ENCODE measurements around the gene AGAP1.

AGAP1 gene

DNA sequence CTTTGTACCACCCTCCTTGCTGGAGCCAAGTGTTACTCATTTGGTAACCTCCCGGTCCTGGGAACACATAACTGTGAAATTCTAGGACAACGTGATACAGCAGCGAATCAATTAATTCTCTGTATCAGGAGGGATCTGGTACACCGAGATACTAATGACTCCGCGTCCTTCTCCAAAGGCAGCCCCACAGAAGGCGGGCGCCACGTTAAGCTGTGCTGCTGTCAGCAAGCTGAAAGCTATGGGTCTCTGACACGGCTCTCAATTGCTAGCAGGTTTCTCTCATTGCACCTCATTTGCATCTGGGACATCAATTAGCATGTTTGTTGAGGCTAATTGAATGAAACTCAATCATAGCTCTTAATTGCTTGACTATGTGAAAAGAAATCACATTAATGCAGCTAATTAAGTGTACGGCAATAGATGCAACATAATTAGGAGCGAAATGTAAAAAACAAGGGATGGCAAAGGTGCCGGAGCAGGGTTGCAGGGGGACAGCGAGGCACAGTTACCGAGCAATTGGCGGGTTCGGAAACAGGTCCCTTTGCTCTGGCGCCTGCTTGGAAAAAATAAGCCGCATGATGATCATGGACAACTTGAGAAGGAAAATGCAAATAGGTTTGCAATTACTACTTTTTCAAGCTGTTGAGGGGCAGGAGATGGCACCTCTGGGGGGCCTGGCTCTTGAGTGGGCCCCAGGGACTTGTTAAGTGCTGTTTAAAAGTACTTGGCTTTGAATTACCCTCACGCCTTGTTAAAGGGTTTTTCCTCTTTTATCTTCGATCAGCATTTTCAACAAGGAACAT, 410.1 kb downstream of the AGAP1 start:
- no peak for DNase-seq

DNA sequence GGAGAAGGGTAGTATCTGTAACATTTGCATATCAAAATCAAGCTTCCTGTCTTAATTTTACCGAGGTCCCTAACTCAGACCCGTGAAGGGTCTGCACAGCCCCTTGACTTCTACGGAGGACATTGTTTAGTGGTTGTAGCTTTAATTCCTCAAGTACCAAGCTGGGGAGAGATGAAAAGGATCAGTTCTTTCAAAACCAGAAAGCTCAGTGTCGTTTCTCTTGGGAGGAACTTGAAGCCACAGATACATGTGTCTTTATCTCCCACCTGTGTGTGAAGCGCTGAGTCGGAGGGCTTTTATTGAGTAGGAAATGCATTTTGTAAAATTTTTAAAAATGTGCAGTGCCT, 410.7 kb downstream of the AGAP1 start:
- DNase-seq = no peak

DNA sequence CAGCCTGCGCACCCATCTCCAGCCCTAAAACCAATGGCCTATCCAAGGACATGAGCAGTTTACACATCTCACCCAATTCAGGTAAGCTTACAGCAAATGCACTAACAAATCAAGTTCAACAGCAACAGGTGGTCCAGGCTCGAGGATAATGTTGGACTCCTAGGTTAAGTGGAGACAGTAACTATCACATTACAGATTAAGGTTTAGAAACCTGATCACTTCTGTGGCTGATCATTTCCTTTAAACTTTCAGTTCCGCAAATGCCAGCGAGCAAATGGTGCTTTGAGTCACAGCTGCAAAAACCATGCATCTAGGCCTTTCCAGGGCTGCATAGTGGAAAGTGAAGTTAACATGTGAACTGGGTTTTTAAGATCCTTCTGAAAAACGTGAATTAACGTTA, 415.0 kb downstream of the AGAP1 start:
- no peak for DNase-seq

DNA sequence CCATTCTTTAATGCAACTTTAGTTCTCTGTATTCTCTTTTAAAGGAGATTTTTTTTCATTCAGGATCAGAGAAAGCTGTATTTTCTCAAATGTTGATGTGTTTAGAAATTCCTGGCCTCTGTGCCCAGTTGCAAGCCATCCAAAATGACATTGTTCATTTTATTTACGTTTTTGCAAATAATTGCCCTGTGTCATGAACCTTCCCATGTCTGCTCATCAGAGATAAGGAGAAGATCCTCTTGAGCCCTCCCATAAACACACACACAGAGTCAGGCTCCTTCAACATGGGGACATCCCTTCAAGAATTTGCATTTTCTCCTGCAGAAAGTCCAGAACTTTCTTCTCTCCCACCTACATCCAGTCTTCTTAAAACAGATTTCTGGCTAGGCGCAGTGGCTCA, 415.5 kb downstream of the AGAP1 start:
- DNase-seq = no peak

DNA sequence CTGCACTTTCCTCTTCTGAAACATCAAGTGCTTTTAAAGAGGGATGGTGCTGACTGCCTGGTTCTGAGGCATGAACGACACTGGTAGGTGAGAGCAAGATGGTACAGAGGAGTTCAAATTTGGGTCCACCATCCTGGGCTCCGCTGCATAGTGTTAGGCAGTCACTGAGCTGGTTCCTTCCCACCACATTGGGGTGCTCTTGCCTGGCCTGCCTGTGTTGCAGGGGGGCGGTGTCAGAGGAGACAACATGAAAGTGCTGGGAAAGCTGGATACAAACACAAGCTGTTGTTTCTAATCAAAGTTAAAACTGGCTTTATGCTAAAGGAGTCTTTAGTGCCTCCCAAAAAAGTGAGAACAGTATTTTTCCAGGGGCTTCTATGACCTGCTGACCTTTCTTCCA, 416.2 kb downstream of the AGAP1 start:
- DNase-seq = no peak

DNA sequence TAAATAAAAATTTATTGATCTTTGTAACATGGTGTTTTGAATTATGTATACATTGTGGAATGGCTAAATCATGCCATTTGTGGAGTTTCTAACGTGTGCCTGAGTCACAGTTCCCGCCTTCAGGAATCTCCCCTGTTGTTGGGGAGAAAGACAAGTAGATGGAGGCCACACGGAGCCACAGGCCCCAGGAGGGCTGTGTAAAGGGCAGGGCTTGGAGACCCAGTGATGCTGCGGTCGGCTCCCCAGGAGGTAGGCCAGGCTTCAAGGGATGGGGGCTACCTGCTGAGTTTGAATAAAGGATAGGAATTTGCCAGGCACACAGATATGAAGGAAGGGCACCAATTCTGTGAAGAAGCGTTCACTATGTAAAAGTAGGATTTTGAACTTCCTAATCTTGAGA, 417.3 kb downstream of the AGAP1 start:
- DNase-seq = no peak

DNA sequence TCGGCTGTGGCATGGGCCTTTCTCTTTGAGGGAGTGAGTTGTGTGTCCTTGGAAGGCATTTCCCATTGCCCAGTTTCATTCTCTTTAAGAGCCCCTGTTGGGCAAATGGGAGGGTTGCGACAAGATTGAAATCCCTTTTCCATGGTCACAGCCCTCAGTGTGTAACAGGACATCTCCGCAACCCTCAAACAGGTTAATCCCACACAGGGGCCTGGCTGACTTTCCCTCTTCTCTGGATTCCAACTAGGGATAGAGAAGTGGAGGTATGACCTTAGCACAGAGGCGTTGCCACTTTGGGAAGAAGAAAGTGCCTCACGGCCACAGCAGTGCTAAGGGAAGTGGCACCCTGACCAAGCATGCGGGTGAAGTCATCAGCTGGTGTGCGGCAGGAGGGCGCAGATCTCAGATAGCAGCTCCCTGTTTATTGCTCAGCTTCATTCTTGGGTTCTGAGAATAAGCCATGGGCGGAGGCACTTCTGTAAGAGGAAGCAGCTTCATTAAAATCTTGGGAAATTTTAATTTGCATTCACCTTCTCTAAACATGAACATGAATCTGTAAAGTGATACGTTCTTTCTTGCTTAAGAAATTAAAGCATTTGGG, 417.9 kb downstream of the AGAP1 start:
- no peak for DNase-seq

DNA sequence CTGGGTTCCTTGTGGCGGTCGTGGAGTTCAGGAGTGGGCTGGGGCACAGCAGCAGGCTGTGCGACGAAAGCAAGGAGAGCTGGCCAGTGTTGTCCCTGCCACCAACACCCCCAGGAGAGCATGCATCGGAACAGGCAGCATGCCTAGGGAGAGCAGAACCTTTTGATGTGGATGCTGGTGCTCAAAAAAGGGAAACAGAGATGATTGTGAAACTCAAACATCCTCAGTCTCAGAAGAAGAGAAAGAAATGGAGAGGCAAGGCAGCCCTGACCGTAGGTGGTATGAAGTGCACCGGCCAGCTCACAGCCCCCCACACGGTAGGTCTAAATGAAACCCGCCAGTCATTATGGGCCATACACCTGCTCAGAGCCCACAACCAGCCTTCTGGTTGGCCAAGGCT, 420.9 kb downstream of the AGAP1 start:
- DNase-seq = no peak

DNA sequence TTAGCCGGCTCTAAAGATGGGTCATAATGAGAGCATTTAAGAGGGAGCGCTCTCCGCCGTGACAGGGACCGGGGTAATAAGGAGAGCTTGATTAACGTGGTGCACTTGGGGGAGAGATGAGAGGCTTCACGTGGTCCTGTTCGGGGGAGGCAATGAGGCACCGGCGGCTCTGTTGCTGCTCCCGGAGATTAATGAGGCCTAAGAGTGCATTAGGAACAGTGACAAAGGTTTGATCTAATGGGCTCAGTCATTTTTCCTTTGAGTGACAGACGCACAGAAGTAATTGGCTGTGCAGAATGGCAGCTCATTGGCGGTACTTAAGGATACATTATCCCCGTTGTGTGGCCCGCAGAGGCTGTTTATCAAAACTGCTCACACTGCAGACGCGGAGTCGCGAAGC, 423.7 kb downstream of the AGAP1 start:
- DNase-seq = no peak

DNA sequence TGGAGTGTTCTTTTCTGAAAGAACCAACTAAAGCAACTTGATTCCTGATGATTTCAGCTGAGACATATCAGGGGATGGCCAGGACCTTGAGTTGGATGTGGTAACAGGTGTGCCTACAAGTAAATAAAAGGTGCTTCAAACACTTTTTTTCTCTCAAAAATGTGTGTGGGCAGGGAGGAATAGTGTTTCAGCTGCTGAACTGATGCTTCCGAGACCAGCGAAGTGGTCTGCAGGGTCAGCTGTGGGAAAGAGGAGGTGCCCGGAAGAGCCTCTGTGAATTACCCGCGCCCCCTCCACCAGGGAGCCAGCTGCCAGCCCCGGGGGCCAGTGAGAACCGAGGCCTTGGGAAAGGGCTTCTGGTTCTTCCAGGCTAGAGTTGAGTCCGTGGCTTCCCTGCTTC, 425.0 kb downstream of the AGAP1 start:
- DNase-seq = no peak

DNA sequence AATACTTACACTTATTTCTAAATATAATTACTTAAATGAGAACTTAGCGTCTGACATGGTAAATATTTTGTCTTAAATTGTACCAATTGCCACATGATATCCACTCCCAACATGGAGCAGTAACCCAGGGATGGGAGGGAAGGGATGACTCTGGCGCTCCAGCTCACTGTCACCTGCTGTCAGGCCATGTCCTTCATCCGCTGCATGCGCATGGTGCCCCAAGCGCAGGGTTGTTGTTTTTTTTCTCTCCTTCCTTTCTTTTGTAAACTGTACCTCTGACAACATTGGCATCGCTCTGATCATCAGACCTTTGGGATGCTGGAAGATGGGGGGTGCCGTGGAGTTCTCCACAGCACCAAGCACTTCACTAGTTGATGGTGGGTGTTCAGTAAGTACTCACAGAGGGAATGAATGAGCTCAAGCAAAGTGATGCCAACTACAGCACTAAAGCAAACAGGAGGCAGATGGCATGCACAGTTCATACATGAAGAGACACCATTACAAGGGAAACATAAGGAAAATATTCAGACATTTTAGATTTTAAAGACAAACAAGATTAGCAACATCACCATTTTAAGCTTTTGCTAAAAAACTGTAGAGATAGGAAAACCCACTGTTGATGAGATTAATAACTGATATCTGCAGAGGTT, 426.5 kb downstream of the AGAP1 start:
- no peak for DNase-seq

DNA sequence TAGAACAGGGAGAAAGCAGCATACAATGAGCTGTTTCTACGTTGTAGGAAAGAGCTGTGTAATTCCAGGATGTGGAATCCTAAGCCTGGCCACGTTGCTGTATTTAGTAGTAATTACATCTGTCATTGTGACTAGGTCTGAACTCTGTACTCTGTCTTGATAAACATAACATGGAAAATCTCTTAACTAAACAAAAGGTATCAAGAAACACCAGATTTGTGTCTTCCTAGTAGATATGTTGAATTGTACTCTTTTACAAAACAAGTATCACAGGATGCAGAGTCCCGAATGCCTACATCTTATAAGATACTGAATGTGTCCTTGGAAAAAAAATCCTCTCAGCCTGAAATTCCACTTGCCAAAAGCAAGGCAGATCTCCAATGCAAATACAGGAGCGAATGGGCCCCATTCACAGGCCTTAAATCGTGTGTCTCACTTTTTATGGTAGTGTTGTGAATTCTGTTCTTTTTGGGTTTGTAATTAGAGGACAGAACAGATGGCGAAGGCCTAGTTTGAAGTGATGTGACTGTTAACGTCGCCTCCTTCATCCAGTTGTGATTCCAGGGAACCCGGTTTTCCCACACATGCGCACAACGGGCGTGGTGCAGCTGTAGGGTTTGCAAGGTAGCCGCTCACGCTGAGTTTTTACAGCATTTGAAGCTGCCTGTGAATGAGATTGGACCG, 427.8 kb downstream of the AGAP1 start:
- no peak for DNase-seq

DNA sequence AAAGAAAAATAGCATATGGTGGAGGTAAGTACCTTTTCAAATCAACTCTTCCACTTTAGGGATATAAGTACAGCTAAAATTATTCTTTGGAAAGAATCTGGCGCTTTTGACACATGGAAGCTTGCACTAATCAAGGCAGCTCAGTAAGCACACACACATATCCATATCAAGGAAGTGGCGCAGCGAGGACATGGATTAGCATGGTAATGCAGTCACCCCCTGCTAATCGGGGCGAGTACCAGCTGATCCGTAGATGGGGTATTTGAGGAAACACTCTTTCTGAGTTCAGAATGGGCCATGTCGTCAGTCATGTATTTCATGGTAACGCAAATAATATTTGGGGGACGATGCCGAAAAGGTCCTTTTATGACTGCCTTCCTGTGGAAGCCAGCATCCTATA, 429.0 kb downstream of the AGAP1 start:
- DNase-seq = no peak

DNA sequence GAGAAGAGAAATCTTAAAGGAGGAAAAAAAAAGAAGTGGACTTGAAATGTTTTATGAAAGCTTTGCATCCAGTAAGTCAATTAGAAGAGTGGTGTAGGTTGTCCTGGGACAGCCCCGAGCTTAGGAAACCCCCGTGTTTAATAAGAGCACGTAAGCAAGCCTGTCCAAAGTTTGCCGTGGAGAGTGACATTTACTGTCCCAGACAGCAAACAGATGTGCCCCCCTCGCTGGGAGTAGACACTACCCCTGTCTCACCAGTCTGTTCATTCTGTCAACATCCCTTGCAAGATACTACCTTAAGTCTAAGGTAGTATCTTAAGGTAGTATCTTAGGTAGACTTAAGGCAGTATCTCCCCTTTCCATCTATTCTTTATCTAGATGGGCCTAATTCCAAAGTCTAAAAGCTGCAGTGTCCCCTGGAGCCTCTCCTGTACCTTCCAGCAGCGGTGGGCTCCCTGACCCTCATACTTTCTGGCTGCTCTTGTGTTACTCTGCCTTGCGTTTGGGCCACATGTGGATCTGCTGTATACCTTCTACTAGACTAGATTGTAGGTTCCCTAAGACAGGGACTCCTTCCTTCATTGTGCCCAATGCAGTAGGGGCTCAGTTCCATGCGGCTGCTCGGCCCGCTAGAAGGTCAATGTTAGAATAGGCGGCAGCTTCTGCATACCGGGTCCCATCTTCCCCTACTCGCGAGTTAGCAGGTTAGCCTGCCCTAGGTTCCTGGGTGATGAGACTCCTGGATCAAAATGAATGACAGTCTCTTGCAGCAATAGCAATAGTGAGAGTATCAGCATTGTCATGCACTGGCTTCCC, 430.2 kb downstream of the AGAP1 start:
- DNase-seq = no peak

DNA sequence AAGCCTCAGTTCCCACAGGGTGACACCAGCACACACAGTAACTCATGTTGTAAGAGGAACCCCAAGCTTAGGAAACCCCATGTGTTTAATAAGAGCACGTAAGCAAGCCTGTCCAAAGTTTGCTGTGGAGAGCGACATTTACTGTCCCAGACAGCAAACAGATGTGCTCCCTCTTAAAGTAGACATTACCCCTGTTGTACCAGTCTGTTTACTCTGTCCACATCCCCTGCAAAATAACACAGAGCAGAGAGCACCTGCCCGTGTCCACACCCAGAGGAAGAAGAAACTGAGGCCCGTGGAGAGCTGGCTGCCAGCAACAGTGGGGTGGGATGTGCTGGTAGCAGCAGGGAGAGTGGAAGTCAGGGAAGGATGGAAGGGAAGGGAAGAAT, 430.8 kb downstream of the AGAP1 start:
- no peak for DNase-seq

DNA sequence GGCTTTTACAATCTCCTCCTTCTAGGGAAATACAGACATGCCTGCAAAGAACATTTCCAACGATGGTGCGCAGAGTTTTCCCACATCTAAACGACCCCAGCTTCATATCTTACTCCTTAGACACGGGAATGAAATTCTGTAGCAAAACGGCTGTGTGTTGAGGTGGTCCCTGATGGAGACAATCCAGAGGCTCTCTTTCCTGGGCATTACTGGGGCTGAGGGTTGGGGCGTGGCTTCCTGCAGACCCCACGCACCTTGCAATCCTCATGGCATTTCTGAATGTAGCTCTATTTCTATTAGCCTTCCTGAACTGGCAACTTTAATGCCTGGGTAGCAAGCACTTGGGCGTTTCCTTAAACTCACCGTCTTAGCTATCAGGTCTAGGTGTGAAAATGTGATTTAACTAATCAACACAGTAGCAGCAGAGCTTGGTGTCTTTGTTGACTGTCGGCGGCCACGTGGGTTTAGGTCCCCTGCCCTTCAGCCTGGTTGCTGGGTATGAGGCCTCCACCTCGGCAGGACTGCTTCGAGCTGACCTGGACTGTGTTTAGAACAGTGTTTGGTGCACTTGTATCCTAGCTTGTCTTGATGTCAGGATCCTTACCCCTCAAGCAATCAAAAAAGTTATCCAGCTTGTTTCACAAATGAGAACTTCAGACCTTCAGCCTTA, 431.5 kb downstream of the AGAP1 start:
- DNase-seq = no peak

DNA sequence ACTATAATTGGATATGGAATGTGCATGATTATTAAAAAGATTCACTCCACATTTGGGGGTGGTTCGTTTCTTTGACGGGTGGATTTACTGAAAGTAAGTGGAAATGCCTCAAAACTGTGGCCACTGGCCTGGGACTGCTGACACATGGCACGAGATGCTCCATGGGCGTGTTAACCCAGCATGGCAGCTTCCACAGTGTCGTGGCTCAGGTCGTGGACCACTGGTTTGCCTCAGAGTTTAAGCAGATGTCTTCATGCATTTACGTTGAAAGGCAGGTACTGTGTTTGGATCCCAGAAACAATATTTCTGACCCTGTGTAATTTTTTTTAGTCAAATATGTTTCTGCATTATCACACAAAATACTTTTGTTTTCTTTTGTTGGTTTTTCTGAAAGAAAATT, 432.4 kb downstream of the AGAP1 start:
- no peak for DNase-seq

DNA sequence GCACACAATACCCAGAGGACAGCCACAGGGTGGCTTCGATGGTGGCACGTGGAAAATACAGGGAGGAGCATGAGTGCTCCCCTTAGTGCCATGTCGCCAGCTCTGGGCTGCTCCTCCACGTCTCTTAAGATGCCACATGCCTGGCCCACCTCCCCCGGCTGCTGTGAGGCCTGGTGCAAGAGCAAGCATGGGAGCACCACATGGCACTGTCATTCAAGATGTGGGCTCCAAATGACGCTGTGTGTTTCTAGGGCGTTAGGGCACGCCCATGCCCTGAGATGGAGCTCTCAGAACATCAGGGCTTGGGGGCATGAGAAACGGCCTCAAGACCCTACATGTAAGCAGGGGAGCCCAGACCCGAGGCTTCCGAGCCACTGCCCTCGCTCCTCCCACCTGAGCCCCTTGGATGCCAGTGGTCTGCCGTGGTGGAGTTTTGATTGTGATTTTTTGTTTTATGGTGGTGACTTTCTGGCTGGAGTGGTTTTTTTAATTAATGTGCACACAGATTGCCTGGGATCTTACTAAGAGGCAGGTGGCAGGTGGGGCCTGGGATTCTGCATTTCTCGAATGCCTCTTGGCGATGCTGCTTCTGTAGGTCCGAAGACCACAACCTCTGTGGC, 435.0 kb downstream of the AGAP1 start:
- no peak for DNase-seq

DNA sequence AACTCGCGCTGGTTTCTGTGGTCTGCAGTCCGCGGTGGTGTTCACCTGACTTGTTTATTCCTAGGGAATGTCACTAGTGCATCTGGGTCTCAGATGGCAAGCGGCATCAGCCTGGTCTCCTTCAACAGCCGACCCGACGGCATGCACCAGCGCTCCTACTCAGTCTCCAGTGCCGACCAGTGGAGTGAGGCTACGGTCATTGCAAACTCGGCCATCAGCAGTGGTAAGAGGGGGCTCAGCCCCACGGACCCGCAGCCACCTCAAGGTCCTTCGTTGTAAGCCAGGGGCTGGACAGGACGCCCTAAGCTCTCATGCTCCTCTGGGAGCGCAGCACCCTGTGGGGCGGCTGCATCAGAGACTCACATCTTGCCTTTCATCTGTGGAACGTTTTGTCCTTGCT, 436.9 kb downstream of the AGAP1 start:
- no peak for DNase-seq

DNA sequence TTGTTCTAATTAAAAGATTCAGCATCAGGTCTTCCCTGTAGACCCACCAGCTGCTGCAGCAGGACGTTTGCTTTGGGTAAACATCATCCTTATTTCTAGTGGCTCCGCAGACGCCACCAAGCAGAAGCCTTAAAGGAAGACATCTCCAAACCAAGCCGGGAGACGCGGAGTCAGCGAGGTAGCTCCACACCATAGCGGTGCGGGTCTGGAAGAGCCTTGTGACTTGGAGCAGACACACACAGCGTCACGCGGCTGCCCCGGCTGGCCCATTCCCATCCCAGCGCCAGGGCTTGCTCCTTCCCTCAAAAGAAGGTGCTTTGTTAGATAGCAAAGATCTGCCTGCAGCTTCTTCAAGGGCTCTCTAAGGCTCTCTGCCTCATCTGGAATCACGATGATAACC, 437.8 kb downstream of the AGAP1 start:
- DNase-seq = no peak

DNA sequence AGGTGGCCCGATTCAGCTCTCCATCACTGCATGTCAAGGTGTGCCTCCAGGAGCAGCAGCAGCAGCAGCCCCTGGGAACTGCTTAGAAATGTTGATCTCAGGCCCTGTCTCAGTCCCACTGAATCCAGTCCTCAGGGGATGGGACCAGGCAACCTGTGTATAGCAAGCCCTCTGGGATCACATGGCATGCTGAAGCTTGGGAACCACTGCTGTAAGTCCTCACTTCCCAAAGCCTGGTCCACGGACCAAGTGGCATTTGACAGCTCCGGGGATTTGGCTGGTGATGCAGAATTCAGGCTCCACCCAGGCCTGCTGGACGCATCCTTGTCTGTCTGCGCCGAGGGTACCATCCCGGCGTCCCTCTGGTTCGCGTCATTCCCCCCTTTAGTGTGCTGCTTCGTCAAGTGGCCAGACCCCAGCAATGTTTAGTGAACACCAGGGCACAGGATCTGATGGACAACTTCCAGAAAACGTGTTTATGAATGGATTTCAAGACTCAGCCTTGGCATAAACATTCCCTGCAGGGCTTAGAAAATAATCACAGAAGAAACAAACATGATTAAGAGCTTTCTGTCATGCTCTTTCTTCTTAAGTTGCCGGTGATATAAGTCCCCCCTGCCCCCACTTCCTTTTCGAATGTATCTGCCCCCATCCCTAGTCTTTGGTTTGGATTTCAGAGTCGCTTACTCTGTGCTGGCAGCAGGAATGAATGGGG, 440.4 kb downstream of the AGAP1 start:
- DNase-seq = no peak
